HG03196 (cell line): ENCODE data around the gene GRIK4.
"Not testable (repeated sequence)": the region's sequence is repeated elsewhere in the genome, so short reads cannot be mapped to it uniquely, and the experiment has no call there.

Source experiments
- ATAC-seq: cut with Tn5 transposase; IDR thresholded peaks from one replicate; pipeline ENCODE4 v1.9.1; 2021; ENCODE audit not compliant: unreplicated experiment

GRIK4 gene

GRCh38 chr11:120597250-120598215, 86.0 kb downstream of the GRIK4 start:
- ATAC-seq = no peak

GRCh38 chr11:120598517-120599257, 87.1 kb downstream of the GRIK4 start:
- no peak for ATAC-seq

GRCh38 chr11:120599816-120600420, 88.4 kb downstream of the GRIK4 start:
- no peak for ATAC-seq

- ATAC-seq = no peak
These were observed 90.0 kb downstream of the GRIK4 start for GRCh38 chr11:120601536-120601935.

- no peak for ATAC-seq
These were observed 91.5 kb downstream of the GRIK4 start for GRCh38 chr11:120603071-120603470.

- no peak for ATAC-seq
These were observed 93.9 kb downstream of the GRIK4 start for GRCh38 chr11:120605469-120605868.

- no peak for ATAC-seq
These were observed 94.9 kb downstream of the GRIK4 start for GRCh38 chr11:120606211-120607010.

GRCh38 chr11:120608061-120608460, 96.5 kb downstream of the GRIK4 start:
- no peak for ATAC-seq

GRCh38 chr11:120608760-120609211, 97.2 kb downstream of the GRIK4 start:
- no peak for ATAC-seq

GRCh38 chr11:120610111-120610510, 98.6 kb downstream of the GRIK4 start:
- ATAC-seq = no peak

GRCh38 chr11:120611581-120611980, 100.0 kb downstream of the GRIK4 start:
- no peak for ATAC-seq

- peak; percentile 81 for ATAC-seq
These were observed 101.1 kb downstream of the GRIK4 start for GRCh38 chr11:120612513-120613263.

GRCh38 chr11:120613264-120614226, 102.0 kb downstream of the GRIK4 start:
- ATAC-seq = peak; percentile 63

GRCh38 chr11:120615391-120615790, 103.8 kb downstream of the GRIK4 start:
- no peak for ATAC-seq

GRCh38 chr11:120618399-120618798, 106.9 kb downstream of the GRIK4 start:
- no peak for ATAC-seq

GRCh38 chr11:120622189-120622875, 110.8 kb downstream of the GRIK4 start:
- no peak for ATAC-seq

- not testable (repeated sequence) for ATAC-seq
These were observed 113.4 kb downstream of the GRIK4 start for GRCh38 chr11:120624992-120625391.

GRCh38 chr11:120625565-120625964, 114.0 kb downstream of the GRIK4 start:
- ATAC-seq = no peak
